Common myeloid progenitor, CD34-positive (primary cell): ENCODE results near the gene ALOX15B.

Source experiments
- CTCF ChIA-PET: fragments of 350-600 bp; sonication (Branson Sonifier 250); formaldehyde crosslinking; loops from one replicate; lab custom pipeline; 2021; ENCODE audit warnings: antibody characterized with exemption; lab: Charles Lee
- POLR2A ChIA-PET: fragments of 350-600 bp; sonication (Branson Sonifier 250); formaldehyde crosslinking; loops from one replicate; lab custom pipeline; 2021; ENCODE audit warnings: antibody characterized with exemption; lab: Charles Lee
- DNase-seq, 3 donors: peaks; one replicate each; pipeline versions ENCODE4 v3.0.0 to v3.0.0-alpha.2; 2013
- H3K27ac ChIP-seq, 2 experiments: 1 replicate in 1 of 2; 2 replicates in 1 of 2; pipeline ENCODE4 v1.7.0; 2013; ENCODE audit warnings: inconsistent platforms in 2 of 2, low read length in 2 of 2, mild to moderate bottlenecking in 2 of 2, low read depth in 1 of 2, moderate library complexity in 1 of 2; ENCODE audit not compliant: severe bottlenecking in 2 of 2, insufficient read depth in 1 of 2, poor library complexity in 1 of 2
- H3K27me3 ChIP-seq, 5 experiments: replicated peaks in 2 of 5; 1 replicate in 3 of 5; 2 replicates in 2 of 5; pipeline versions ENCODE4 v1.6.1 to v1.7.0; 2013; ENCODE audit warnings: low read length in 4 of 5, mild to moderate bottlenecking in 2 of 5, moderate library complexity in 2 of 5, inconsistent platforms in 1 of 5; ENCODE audit not compliant: insufficient read depth in 5 of 5, control insufficient read depth in 4 of 5
- H3K36me3 ChIP-seq, 4 experiments: 1 replicate in 2 of 4; 2 replicates in 2 of 4; pipeline versions ENCODE4 v1.6.1 to v1.7.0; 2013; ENCODE audit warnings: low read length in 3 of 4, control low read depth in 1 of 4, mild to moderate bottlenecking in 1 of 4; ENCODE audit not compliant: control insufficient read depth in 4 of 4, insufficient read depth in 4 of 4
- H3K4me1 ChIP-seq, 4 experiments: 1 replicate in 3 of 4; 2 replicates in 1 of 4; pipeline versions ENCODE4 v1.6.1 to v1.7.1; 2013; ENCODE audit warnings: low read length in 3 of 4, mild to moderate bottlenecking in 3 of 4, control low read depth in 1 of 4, inconsistent platforms in 1 of 4, moderate library complexity in 1 of 4; ENCODE audit not compliant: control insufficient read depth in 4 of 4, insufficient read depth in 4 of 4; ENCODE audit errors: control extremely low read depth in 1 of 4
- H3K4me3 ChIP-seq, 7 experiments: 1 replicate in 4 of 7; 2 replicates in 3 of 7; pipeline versions ENCODE4 v1.5.1 to v1.7.0; 2013; ENCODE audit warnings: mild to moderate bottlenecking in 7 of 7, low read length in 6 of 7, moderate library complexity in 6 of 7, inconsistent platforms in 2 of 7, low read depth in 2 of 7, control low read depth in 1 of 7; ENCODE audit not compliant: insufficient read depth in 4 of 7, control insufficient read depth in 1 of 7; ENCODE audit errors: extremely low read depth in 1 of 7
- H3K9me3 ChIP-seq, 5 experiments: 1 replicate in 4 of 5; 2 replicates in 1 of 5; pipeline versions ENCODE4 v1.6.1 to v1.7.1; 2013; ENCODE audit warnings: low read length in 4 of 5, mild to moderate bottlenecking in 2 of 5, inconsistent platforms in 1 of 5, low read depth in 1 of 5, moderate library complexity in 1 of 5; ENCODE audit not compliant: control insufficient read depth in 4 of 5, insufficient read depth in 2 of 5; ENCODE audit errors: control extremely low read depth in 1 of 5
- WGBS: methylation state at CpG from one replicate; pipeline ENCODE4 v1.1.5; 2013; ENCODE audit not compliant: insufficient coverage; 5-methylcytosine and 5-hydroxymethylcytosine counted together

ALOX15B gene

GRCh38 chr17:8005967-8006730 lies 32.7 kb upstream of the ALOX15B start:
- H3K36me3 ChIP-seq: no peaks in the 10 kb centered on the region
- ChIA-PET POLR2A (no interaction called here), CTCF (interaction anchor here (1.1 to 2.0 kb wide), 4 partner anchors 10 to 36 kb away, joined by 3 to 9 read pairs (median 5); no protein-coding TSS in a partner anchor)
- H3K4me1 ChIP-seq: peaks cover 0 to 17% (median 15%) of the 10 kb centered on the region in 4 experiments
- H3K9me3 ChIP-seq: no peaks in the 10 kb centered on the region
- H3K4me3 ChIP-seq: no peak overlapping the region
- H3K27me3 ChIP-seq: peaks cover 0 to 6% (median 0%) of the 10 kb centered on the region in 5 experiments
- 98% methylated on average over 30 of the region's 30 CpGs for WGBS
- peak in 2 of 3 donors; percentile 51 to 58 for DNase-seq
- H3K27ac ChIP-seq: no peak overlapping the region

GRCh38 chr17:8006836-8007680 lies 31.8 kb upstream of the ALOX15B start:
- Histone ChIP-seq H3K4me1 (peaks cover 0 to 14% (median 12%) of the 10 kb centered on the region in 4 experiments), H3K4me3 (no peak overlapping the region), H3K9me3 (no peaks in the 10 kb centered on the region), H3K27me3 (peaks cover 0 to 6% (median 0%) of the 10 kb centered on the region in 5 experiments), H3K27ac (no peak overlapping the region), H3K36me3 (no peaks in the 10 kb centered on the region)
- WGBS: 93% methylated on average over 9 of the region's 14 CpGs
- no peak for DNase-seq
- ChIA-PET CTCF (interaction anchor here (0.6 to 2.7 kb wide), 5 partner anchors 11 to 59 kb away, joined by 3 to 13 read pairs (median 4); no protein-coding TSS in a partner anchor), POLR2A (no interaction called here)

- Histone ChIP-seq H3K36me3 (no peaks in the 10 kb centered on the region), H3K4me3 (no peak overlapping the region), H3K27ac (no peak overlapping the region), H3K9me3 (no peaks in the 10 kb centered on the region), H3K4me1 (peaks cover 0 to 9% (median 7%) of the 10 kb centered on the region in 4 experiments), H3K27me3 (peaks cover 0 to 6% (median 0%) of the 10 kb centered on the region in 5 experiments)
- CTCF ChIA-PET: interaction anchor here (1.2 to 2.7 kb wide), 6 partner anchors 11 to 60 kb away, joined by 3 to 13 read pairs (median 4); no protein-coding TSS in a partner anchor
- DNase-seq: no peak
- POLR2A ChIA-PET: no interaction called here
- 100% methylated on average over 5 of the region's 5 CpGs for WGBS
Observed at GRCh38 chr17:8007836-8008235, 31.0 kb upstream of the ALOX15B start.

GRCh38 chr17:8012045-8012580 lies 26.7 kb upstream of the ALOX15B start:
- Histone ChIP-seq H3K27me3 (peaks cover 0 to 3% (median 0%) of the 10 kb centered on the region in 5 experiments), H3K4me1 (peaks cover 0 to 32% (median 31%) of the 10 kb centered on the region in 4 experiments), H3K36me3 (no peaks in the 10 kb centered on the region), H3K4me3 (no peak overlapping the region), H3K27ac (no peak overlapping the region), H3K9me3 (no peaks in the 10 kb centered on the region)
- DNase-seq: no peak
- ChIA-PET POLR2A (interaction anchor here (1.6 kb wide), 1 partner anchor 10 kb away, joined by 8 read pairs; no protein-coding TSS in a partner anchor), CTCF (interaction anchor here (1.0 to 1.7 kb wide), 10 partner anchors 10 to 48 kb away, joined by 3 to 9 read pairs (median 4); partner anchors contain the start of gene GUCY2D)
- WGBS: 98% methylated on average over 14 of the region's 15 CpGs

- DNase-seq: peak in 2 of 3 donors; percentile 80 to 85
- peaks cover 0 to 43% (median 41%) of the 10 kb centered on the region in 4 experiments for H3K4me1 ChIP-seq
- 63% methylated on average over 14 of the region's 17 CpGs for WGBS
- H3K9me3 ChIP-seq: no peaks in the 10 kb centered on the region
- ChIA-PET POLR2A (interaction anchor here (0.6 to 1.0 kb wide), 2 partner anchors 25 to 97 kb away, joined by 3 to 4 read pairs; partner anchors contain the start of gene RNF227), CTCF (interaction anchor here (1.0 to 10.9 kb wide), 7 partner anchors 15 to 47 kb away, joined by 3 to 117 read pairs (median 4); partner anchors contain the start of gene ALOX15B)
- no peak overlapping the region for H3K4me3 ChIP-seq
- H3K27me3 ChIP-seq: peaks cover 0 to 3% (median 0%) of the 10 kb centered on the region in 5 experiments
- no peak overlapping the region for H3K27ac ChIP-seq
- H3K36me3 ChIP-seq: no peaks in the 10 kb centered on the region
Observed at GRCh38 chr17:8012996-8013640, 25.7 kb upstream of the ALOX15B start.
